Measurements from ENCODE around the gene NRP2.

DNA sequence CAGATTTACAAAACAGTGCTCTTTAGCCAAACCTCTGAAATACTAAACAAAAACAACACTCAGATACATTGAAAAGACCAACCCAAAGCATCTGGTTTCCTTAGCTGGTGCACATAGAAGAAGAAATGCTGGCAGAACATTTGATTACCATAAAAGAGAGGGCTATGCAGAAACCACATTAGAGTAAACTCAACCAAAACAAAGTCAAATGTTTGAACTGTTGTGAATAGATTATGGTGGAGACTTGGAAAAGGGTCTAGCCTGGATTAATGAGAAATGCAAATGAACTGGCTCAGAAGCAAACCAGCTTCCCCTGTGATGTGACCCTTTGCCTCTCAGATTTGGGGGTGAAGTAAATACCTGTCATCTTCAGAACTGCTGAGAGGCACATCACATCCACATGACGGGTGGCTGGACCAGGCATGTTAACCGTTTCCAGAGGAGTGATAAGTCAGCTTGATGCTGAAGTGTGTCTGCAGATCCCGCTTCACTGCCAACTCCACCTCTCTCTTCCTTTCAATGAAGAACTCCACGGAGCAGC, 153.0 kb downstream of the NRP2 start:
- no peak for TF ChIP-seq POLR2A (IDR thresholded peaks at IDR 0.05; ENCODE audit: low read depth)
- TF ChIP-seq, protein P1, sequence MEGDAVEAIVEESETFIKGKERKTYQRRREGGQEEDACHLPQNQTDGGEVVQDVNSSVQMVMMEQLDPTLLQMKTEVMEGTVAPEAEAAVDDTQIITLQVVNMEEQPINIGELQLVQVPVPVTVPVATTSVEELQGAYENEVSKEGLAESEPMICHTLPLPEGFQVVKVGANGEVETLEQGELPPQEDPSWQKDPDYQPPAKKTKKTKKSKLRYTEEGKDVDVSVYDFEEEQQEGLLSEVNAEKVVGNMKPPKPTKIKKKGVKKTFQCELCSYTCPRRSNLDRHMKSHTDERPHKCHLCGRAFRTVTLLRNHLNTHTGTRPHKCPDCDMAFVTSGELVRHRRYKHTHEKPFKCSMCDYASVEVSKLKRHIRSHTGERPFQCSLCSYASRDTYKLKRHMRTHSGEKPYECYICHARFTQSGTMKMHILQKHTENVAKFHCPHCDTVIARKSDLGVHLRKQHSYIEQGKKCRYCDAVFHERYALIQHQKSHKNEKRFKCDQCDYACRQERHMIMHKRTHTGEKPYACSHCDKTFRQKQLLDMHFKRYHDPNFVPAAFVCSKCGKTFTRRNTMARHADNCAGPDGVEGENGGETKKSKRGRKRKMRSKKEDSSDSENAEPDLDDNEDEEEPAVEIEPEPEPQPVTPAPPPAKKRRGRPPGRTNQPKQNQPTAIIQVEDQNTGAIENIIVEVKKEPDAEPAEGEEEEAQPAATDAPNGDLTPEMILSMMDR (IDR thresholded peaks at IDR 0.05): no peak
- no peak for TF ChIP-seq EP300 (IDR thresholded peaks at IDR 0.05)
- TF ChIP-seq POLR2AphosphoS5 (IDR thresholded peaks at IDR 0.05): peak in 1 of 2 donors; percentile 25

All from esophagus muscularis mucosa (tissue), 4 donors.